Coronary artery (tissue), 2 donors: ENCODE measurements around the gene RANBP17.

Source experiments
- DNase-seq: peaks from one replicate; pipeline ENCODE4 v3.0.0-alpha.2; 2017; ENCODE audit warnings: low spot score
- H3K27ac ChIP-seq, 2 donors: fragments of 200-600 bp; sonication (generic); one replicate each; pipeline ENCODE4 v1.5.1; 2016 to 2019
- H3K4me3 ChIP-seq: fragments of 200-600 bp; sonication (generic); 2 replicates; pipeline ENCODE4 v1.5.1; 2016; ENCODE audit warnings: mild to moderate bottlenecking, moderate library complexity
- TF ChIP-seq, protein P1 (sequence below): fragments of 200-600 bp; sonication (generic); IDR thresholded peaks from one replicate; pipeline ENCODE4 v1.5.1; 2019; ENCODE audit warnings: antibody characterized with exemption

RANBP17 gene

DNA sequence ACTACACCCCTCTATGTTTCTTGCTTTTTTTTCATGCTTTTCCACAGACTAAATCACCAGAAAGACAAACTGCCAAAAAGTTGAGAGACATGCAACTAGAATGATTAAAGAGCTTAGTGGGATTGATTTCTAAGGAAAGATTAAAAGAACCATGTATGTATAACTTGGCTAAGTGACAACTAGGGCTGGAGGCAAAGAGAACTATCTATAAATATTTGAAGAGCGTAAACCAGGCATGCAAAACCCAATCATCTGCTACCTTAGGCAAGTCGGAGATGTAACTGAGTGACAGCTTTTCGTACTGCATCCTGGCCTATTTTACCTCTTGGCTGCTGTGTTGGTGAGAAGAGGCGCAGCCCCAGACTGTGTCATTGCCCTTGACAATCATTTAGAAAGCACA, 326.2 kb downstream of the RANBP17 start:
- Histone ChIP-seq H3K4me3 (no peak overlapping the region), H3K27ac (no peak overlapping the region)
- TF ChIP-seq, protein P1, sequence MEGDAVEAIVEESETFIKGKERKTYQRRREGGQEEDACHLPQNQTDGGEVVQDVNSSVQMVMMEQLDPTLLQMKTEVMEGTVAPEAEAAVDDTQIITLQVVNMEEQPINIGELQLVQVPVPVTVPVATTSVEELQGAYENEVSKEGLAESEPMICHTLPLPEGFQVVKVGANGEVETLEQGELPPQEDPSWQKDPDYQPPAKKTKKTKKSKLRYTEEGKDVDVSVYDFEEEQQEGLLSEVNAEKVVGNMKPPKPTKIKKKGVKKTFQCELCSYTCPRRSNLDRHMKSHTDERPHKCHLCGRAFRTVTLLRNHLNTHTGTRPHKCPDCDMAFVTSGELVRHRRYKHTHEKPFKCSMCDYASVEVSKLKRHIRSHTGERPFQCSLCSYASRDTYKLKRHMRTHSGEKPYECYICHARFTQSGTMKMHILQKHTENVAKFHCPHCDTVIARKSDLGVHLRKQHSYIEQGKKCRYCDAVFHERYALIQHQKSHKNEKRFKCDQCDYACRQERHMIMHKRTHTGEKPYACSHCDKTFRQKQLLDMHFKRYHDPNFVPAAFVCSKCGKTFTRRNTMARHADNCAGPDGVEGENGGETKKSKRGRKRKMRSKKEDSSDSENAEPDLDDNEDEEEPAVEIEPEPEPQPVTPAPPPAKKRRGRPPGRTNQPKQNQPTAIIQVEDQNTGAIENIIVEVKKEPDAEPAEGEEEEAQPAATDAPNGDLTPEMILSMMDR, result no peak
- no peak for DNase-seq

DNA sequence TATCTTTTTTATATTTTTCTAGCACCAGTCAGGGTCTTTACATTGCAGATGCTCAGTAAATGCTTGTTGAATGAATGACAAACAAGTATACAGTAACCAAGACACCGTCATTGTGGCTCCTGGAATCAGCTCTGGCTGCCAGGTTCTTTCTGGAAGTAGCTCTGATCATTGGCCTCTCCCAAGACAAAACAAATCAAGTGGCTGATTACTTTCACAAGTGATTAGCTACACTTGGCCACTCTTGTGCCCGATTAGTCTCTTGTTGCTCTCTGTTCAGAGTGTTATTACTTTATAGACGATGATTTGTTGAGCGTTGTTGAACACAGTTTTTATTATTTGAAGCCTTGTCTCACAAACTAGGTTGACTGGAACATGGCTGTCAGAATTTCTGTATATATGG, 327.6 kb downstream of the RANBP17 start:
- no peak for DNase-seq
- TF ChIP-seq, protein P1, result no peak
- no peak overlapping the region for H3K27ac ChIP-seq
- no peak overlapping the region for H3K4me3 ChIP-seq

DNA sequence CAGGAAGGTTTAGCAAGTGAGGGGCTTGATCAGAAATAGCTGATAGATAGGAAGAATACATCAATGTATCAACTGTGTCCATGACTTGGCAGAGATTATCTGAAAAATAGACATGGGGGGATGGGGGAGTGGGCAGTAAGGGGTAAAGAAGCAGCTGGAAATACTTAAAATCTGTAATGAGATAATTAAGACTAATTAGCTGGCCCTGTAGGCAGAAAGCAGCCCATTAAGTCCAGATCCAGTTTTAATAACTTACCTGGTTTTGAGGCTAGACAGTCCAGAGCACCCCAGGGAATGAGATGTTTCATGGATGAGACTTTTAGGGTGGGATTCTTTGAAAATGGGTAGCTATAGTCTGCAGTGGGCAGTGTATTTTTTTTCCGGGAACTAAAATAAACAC, 330.3 kb downstream of the RANBP17 start:
- DNase-seq, result no peak
- Histone ChIP-seq H3K27ac (no peak overlapping the region), H3K4me3 (no peak overlapping the region)
- TF ChIP-seq, protein P1, result no peak

DNA sequence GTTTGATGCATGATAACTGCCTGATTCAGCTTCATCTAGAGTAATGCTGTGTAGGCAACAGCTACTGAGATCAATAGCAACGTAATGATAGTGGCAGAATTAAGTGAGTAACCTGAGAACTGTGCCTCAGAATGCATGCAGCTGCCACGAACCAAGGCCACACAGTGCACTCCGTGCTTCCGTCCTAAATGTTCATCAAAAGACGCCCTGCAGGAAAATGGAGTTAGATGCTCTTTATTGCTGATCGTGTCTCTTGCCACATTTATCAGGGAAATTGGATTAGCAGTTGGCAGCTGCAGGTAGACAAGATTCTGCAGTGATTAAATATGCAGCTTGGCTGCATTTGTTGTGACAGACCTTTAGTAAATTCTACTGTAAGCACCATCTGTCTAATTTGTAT, 339.5 kb downstream of the RANBP17 start:
- Histone ChIP-seq H3K4me3 (no peak overlapping the region), H3K27ac (no peak overlapping the region)
- TF ChIP-seq, protein P1, result no peak
- DNase-seq, result no peak

DNA sequence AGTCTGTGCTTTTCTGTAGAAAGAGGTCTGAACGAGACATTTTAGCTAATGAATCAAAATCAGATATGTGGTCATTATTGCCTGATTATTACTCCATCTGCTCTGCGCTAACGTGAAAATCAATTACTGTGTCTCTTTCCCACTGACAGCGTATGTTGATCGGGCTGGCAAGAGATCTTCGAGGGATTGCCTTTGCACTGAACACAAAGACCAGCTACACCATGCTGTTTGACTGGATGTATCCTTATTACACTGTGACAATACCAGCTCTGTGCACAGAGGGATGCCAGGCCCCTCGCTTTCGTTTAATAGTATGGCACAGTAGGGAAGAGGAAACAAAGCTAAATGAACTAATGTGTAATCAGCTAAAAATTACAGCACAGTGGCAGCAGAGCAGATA, 343.6 kb downstream of the RANBP17 start:
- TF ChIP-seq, protein P1, result no peak
- no peak for DNase-seq

DNA sequence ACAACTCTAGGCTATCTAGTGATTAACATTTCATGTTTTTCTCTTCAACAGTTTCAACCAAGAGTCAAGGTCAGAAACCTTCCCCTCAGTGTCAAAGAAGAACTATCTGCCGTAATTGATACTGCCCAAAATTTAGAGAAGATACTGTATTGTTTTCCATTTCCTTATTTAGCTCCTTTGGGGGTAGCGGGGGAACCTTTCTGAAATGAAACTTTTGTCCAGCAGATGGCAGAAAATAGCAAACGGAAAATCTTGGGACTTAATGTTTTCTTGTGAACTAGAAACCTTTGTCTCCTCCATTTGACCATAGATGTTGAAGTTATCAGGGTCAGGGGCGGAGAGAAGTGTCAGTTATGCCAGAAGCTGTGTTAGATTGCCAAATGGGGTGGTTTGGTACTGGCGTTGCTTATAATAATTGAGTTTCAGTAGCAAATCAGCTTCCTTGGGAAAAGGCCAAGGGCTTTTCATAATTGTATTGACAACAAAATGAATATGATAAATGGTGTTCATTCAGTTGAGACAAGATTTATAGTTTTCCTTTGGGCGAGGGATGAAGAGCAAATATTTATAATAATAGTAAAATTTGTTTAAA, 345.5 kb downstream of the RANBP17 start:
- TF ChIP-seq, protein P1, result peak; percentile 46
- no peak for DNase-seq
- Histone ChIP-seq H3K4me3 (no peak overlapping the region), H3K27ac (no peak overlapping the region)

More for the DNA sequence above, 343.6 kb downstream of the RANBP17 start:
- no peak overlapping the region for H3K27ac ChIP-seq
- H3K4me3 ChIP-seq, result no peak overlapping the region

DNA sequence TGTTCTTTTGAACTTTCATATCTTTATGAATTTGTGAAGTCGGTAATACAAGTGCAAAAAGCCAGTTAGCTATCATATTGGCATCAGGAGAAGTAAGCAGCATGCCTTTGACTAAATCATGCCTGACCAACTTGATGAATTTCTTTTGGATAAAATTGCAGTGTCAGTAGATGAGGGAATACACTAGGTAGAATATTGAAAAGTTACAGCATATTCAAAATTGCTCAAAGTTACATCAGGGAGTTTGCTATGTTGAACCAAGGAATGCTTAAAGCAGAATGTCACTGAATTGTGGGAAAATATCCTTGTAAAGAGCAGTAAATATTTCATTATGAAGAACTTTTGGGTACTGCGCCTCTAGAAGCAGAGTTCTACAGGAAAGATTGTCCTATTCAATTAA, 360.1 kb downstream of the RANBP17 start:
- Histone ChIP-seq H3K4me3 (no peak overlapping the region), H3K27ac (no peak overlapping the region)
- DNase-seq, result no peak
- TF ChIP-seq, protein P1, result no peak
